Adrenal gland (tissue), 12 donors: ENCODE measurements around the gene GRM8. TPM values are rescaled to one million over a fixed set of nuclear protein-coding genes. Genes with fewer than 3 reads are reported as not detected.

Experiments used
- DNase-seq, 7 donors: peaks; one replicate each; pipeline ENCODE4 v3.0.0-alpha.2; 2019 to 2020
- H3K27ac ChIP-seq, 5 donors: fragments of 200-600 bp; sonication (generic) in 4 of 5; 1 replicate in 3 of 5; 2 replicates in 2 of 5; pipeline versions ENCODE4 v1.5.1 to v1.8.0; 2016 to 2020; ENCODE audit warnings: mild to moderate bottlenecking in 1 of 5
- H3K27me3 ChIP-seq: fragments of 200-600 bp; 2 replicates; pipeline ENCODE4 v1.8.0; 2021
- H3K36me3 ChIP-seq, 2 donors: fragments of 200-600 bp; replicated peaks in 1 of 2; 1 replicate in 1 of 2; 2 replicates in 1 of 2; pipeline versions ENCODE4 v1.5.1 to v1.8.0; 2018 to 2022
- H3K4me1 ChIP-seq, 2 donors: fragments of 200-600 bp; replicated peaks in 1 of 2; 1 replicate in 1 of 2; 2 replicates in 1 of 2; pipeline versions ENCODE4 v1.5.1 to v1.8.0; 2018 to 2021
- H3K4me3 ChIP-seq, 4 donors: fragments of 200-600 bp; sonication (generic) in 3 of 4; one replicate each; pipeline ENCODE4 v1.5.1; 2016 to 2018
- H3K9me3 ChIP-seq, 3 donors: fragments of 200-600 bp; sonication (generic) in 1 of 3; replicated peaks in 1 of 3; 1 replicate in 2 of 3; 2 replicates in 1 of 3; pipeline versions ENCODE4 v1.5.1 to v1.8.0; 2016 to 2021
- POLR2A ChIP-seq, 2 donors: fragments of 450-650 bp; IDR thresholded peaks; one replicate each; pipeline ENCODE4 v1.6.1; 2017; ENCODE audit warnings: antibody characterized with exemption in 2 of 2, mild to moderate bottlenecking in 2 of 2, moderate library complexity in 1 of 2
- WGBS, 4 donors: extraction: QIAGEN DNeasy Blood & Tissue Kit in 2 of 4; methylation state at CpG; one replicate each; pipeline versions ENCODE4 v1.1.5 to v1.1.7; 2013 to 2017; 5-methylcytosine and 5-hydroxymethylcytosine counted together
- intact Hi-C, 2 donors: fragments of 100-400 bp; cut with DNase I; formaldehyde crosslinking; loops; one replicate each; pipeline versions ENCODE4 v1.14.1 to v1.15.0; 2022 to 2023
- polyA plus RNA-seq, 3 donors: library from polyadenylated mRNA; stranded (reverse); fragments of 200-250 nt in 2 of 3; fragments of 350-450 nt in 1 of 3; fragmentation: Illumina TruSeq in 1 of 3; extraction: RNeasy Lipid Tissue Mini Kit (QIAGEN cat#74804) in 1 of 3; gene quantifications; one replicate each; pipeline ENCODE4 v1.2.3, GENCODE V29; 2013 to 2014
- total RNA-seq, 9 donors: library from RNA; depleted of rRNA in 4 of 9; stranded (reverse); fragments of >200 nt in 4 of 9; fragments of 120-200 nt in 1 of 9; fragmentation: NEBNext Ultra II Directional in 1 of 9; extraction: Animal tissue kit (Norgen Biotek cat#: 25700) in 1 of 9; gene quantifications; one replicate each; pipeline versions ENCODE4 v1.1.0 to v1.2.4, GENCODE V29; 2013 to 2023
- TF ChIP-seq, protein P1 (sequence below), 6 experiments: fragments of 450-650 bp in 4 of 6; fragments of 200-600 bp in 2 of 6; sonication (generic) in 1 of 6; IDR thresholded peaks; 1 replicate in 5 of 6; 2 replicates in 1 of 6; pipeline versions ENCODE4 v1.5.1 to v1.8.0; 2016 to 2021; ENCODE audit warnings: antibody characterized with exemption in 6 of 6, mild to moderate bottlenecking in 2 of 6, moderate library complexity in 1 of 6
- donor health status: healthy with polysubstance abuse.
- donor health status: Bipolar disorder and iron deficiency.
- donor health status: DM: yes; HTN: yes; CAD: no.
- donor health status: DM: no; HTN: no; CAD: no.
- donor health status: DM: no; HTN: no; CAD: no.
- donor health status: DM: yes; HTN: yes; CAD: no.

Gene GRM8
- total and polyA plus RNA-seq, 12 donors = 0.10 to 2.5 (median 0.92) TPM; not detected in 5

DNA sequence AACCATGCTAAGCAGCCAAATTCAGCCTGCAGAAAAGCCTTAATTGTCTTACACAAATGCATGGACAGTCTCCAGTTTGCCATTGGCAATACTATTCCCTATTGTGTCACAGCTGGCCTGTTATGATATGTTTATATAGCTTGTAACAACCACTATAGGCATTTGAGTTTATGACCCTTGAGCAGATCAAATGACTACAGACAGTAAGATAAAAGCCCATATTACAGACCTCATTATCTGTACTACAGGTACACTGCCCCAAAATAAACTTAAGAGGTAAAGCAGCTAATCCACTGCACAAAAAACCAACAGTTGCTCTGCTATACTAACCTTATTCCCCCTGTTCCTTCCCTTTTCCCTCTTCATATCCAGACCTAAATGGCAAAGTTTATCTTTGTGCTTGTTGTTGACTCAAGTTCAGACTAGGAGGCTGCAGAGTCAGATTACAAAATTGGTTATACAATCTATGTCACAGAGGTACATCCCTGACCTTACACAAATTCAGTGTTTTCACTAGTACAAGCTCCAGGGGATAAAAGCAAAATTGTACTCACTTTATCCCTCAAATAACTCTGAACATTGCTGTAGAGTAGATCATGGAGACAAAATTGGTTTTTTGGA lies 218.4 kb downstream of the GRM8 start:
- DNase-seq = no peak
- H3K4me3 ChIP-seq = no peak overlapping the region
- H3K36me3 ChIP-seq = no peaks in the 10 kb centered on the region
- H3K9me3 ChIP-seq = no peaks in the 10 kb centered on the region
- H3K27me3 ChIP-seq = no peaks in the 10 kb centered on the region
- H3K4me1 ChIP-seq = no peaks in the 10 kb centered on the region
- H3K27ac ChIP-seq = no peak overlapping the region
- intact Hi-C loops = no loop called here
- TF ChIP-seq POLR2A (IDR thresholded peaks at IDR 0.05) = no peak
- TF ChIP-seq, protein P1, sequence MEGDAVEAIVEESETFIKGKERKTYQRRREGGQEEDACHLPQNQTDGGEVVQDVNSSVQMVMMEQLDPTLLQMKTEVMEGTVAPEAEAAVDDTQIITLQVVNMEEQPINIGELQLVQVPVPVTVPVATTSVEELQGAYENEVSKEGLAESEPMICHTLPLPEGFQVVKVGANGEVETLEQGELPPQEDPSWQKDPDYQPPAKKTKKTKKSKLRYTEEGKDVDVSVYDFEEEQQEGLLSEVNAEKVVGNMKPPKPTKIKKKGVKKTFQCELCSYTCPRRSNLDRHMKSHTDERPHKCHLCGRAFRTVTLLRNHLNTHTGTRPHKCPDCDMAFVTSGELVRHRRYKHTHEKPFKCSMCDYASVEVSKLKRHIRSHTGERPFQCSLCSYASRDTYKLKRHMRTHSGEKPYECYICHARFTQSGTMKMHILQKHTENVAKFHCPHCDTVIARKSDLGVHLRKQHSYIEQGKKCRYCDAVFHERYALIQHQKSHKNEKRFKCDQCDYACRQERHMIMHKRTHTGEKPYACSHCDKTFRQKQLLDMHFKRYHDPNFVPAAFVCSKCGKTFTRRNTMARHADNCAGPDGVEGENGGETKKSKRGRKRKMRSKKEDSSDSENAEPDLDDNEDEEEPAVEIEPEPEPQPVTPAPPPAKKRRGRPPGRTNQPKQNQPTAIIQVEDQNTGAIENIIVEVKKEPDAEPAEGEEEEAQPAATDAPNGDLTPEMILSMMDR (IDR thresholded peaks at IDR 0.05) = no peak

DNA sequence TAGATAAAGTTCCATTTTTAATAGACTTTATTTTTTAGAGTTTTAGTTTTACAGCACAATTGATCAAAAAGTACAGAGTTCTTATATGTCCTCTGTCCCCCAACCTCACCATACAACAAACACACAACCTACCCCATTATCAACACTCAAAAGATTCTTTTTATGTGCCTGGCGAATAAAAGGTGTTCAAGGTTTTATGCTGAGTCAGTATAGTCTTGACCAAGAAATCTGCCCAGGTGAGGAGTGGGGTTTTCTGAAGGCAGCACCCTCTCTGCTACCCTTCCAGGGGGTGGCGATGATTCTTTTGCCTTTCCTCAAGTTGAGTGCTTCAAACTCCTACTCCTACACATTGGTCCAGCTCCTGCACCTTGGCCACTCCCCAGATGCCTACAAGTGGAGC lies 222.9 kb downstream of the GRM8 start:
- Histone ChIP-seq H3K27me3 (no peaks in the 10 kb centered on the region), H3K36me3 (no peaks in the 10 kb centered on the region), H3K4me3 (no peak overlapping the region), H3K9me3 (no peaks in the 10 kb centered on the region), H3K27ac (no peak overlapping the region), H3K4me1 (no peaks in the 10 kb centered on the region)
- DNase-seq = no peak
- TF ChIP-seq, protein P1 (IDR thresholded peaks at IDR 0.05) = no peak
- TF ChIP-seq POLR2A (IDR thresholded peaks at IDR 0.05) = no peak
- intact Hi-C loops = no loop called here
- WGBS, 4 donors = 66 to 79% (median 75%) methylated on average over 2 of the region's 2 CpGs

GRCh38 chr7:127021857-127022256 lies 230.9 kb downstream of the GRM8 start:
- intact Hi-C loops = no loop called here
- Histone ChIP-seq H3K4me3 (no peak overlapping the region), H3K27me3 (no peaks in the 10 kb centered on the region), H3K9me3 (no peaks in the 10 kb centered on the region), H3K36me3 (no peaks in the 10 kb centered on the region), H3K4me1 (no peaks in the 10 kb centered on the region), H3K27ac (no peak overlapping the region)
- TF ChIP-seq POLR2A (IDR thresholded peaks at IDR 0.05) = no peak
- TF ChIP-seq, protein P1 (IDR thresholded peaks at IDR 0.05) = no peak
- DNase-seq = peak in 1 of 7 donors; percentile 1
- WGBS, 4 donors = 35 to 42% (median 37%) methylated on average over 1 of the region's 1 CpG

GRCh38 chr7:127021019-127021738 lies 231.6 kb downstream of the GRM8 start:
- DNase-seq = no peak
- Histone ChIP-seq H3K4me3 (no peak overlapping the region), H3K9me3 (no peaks in the 10 kb centered on the region), H3K36me3 (no peaks in the 10 kb centered on the region), H3K27ac (no peak overlapping the region), H3K4me1 (no peaks in the 10 kb centered on the region), H3K27me3 (no peaks in the 10 kb centered on the region)
- intact Hi-C loops = no loop called here
- TF ChIP-seq, protein P1 (IDR thresholded peaks at IDR 0.05) = no peak
- no peak for TF ChIP-seq POLR2A (IDR thresholded peaks at IDR 0.05)
